Esophagus muscularis mucosa (tissue), 4 donors: ENCODE results near the gene CTDSP2.

Experiments used
- EP300 ChIP-seq: sonication (generic); formaldehyde crosslinking; IDR thresholded peaks from one replicate; pipeline ENCODE4 v1.6.1; 2017; ENCODE audit warnings: antibody characterized with exemption
- POLR2A ChIP-seq: fragments of 450-650 bp; IDR thresholded peaks from one replicate; pipeline ENCODE4 v1.6.1; 2017; ENCODE audit warnings: antibody characterized with exemption, moderate library complexity, mild to moderate bottlenecking, low read depth
- POLR2AphosphoS5 ChIP-seq, 2 donors: sonication (generic); formaldehyde crosslinking; IDR thresholded peaks; one replicate each; pipeline ENCODE4 v1.6.1; 2017; ENCODE audit warnings: antibody characterized with exemption in 2 of 2
- TF ChIP-seq, protein P1 (sequence below), 3 experiments: fragments of 200-600 bp in 2 of 3; fragments of 450-650 bp in 1 of 3; sonication (generic) in 2 of 3; IDR thresholded peaks; one replicate each; pipeline ENCODE4 v1.5.1; 2017 to 2019; ENCODE audit warnings: antibody characterized with exemption in 3 of 3, mild to moderate bottlenecking in 2 of 3, moderate library complexity in 1 of 3

DNA sequence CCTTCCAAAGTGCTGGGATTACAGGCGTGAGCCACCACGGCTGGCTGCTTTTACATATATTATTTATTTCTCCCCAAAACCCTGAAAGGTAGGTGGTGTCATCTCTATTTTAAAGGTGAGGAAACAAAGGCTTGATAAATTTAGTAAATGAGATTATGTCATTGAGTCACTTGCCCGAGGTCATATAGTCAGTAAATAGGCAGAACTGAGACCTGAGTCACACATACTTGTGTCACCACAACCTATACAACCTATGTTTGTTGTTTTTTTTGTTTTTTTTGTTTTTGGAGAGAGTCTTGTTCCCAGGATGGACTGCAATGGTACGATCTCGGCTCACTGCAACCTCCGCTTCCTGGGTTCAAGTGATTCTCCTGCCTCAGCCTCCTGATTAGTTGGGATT, 51.2 kb downstream of the CTDSP2 start:
- TF ChIP-seq, protein P1, sequence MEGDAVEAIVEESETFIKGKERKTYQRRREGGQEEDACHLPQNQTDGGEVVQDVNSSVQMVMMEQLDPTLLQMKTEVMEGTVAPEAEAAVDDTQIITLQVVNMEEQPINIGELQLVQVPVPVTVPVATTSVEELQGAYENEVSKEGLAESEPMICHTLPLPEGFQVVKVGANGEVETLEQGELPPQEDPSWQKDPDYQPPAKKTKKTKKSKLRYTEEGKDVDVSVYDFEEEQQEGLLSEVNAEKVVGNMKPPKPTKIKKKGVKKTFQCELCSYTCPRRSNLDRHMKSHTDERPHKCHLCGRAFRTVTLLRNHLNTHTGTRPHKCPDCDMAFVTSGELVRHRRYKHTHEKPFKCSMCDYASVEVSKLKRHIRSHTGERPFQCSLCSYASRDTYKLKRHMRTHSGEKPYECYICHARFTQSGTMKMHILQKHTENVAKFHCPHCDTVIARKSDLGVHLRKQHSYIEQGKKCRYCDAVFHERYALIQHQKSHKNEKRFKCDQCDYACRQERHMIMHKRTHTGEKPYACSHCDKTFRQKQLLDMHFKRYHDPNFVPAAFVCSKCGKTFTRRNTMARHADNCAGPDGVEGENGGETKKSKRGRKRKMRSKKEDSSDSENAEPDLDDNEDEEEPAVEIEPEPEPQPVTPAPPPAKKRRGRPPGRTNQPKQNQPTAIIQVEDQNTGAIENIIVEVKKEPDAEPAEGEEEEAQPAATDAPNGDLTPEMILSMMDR (IDR thresholded peaks at IDR 0.05): no peak
- TF ChIP-seq POLR2AphosphoS5 (IDR thresholded peaks at IDR 0.05): no peak
- no peak for TF ChIP-seq EP300
- no peak for TF ChIP-seq POLR2A
